Prostate gland (tissue), 2 donors: Measurements from ENCODE around the gene ZNF143. TPM values are rescaled to one million over a fixed set of nuclear protein-coding genes. Genes with fewer than 3 reads are reported as not detected.

Source experiments
- DNase-seq: peaks from one replicate; pipeline ENCODE4 v3.0.0-alpha.2; 2019; ENCODE audit warnings: low spot score
- H3K27ac ChIP-seq, 2 donors: fragments of 200-600 bp; sonication (generic); 2 replicates each; pipeline ENCODE4 v1.5.1; 2017 to 2019
- H3K27me3 ChIP-seq: fragments of 200-600 bp; sonication (generic); replicated peaks from 2 replicates; pipeline ENCODE4 v1.5.1; 2019; ENCODE audit not compliant: insufficient read depth
- H3K36me3 ChIP-seq, 2 donors: fragments of 200-600 bp; sonication (generic); 1 replicate in 1 of 2; 2 replicates in 1 of 2; pipeline versions ENCODE4 v1.5.1 to v1.8.1; 2017 to 2019
- H3K4me1 ChIP-seq: fragments of 200-600 bp; sonication (generic); replicated peaks from 2 replicates; pipeline ENCODE4 v1.5.1; 2019
- H3K4me3 ChIP-seq, 2 donors: fragments of 200-600 bp; sonication (generic); 2 replicates each; pipeline ENCODE4 v1.5.1; 2017 to 2019
- H3K9me3 ChIP-seq: fragments of 200-600 bp; sonication (generic); 2 replicates; pipeline ENCODE4 v1.5.1; 2017
- POLR2A ChIP-seq: fragments of 450-650 bp; IDR thresholded peaks from one replicate; pipeline ENCODE4 v1.6.1; 2016; ENCODE audit warnings: antibody characterized with exemption, mild to moderate bottlenecking
- POLR2AphosphoS5 ChIP-seq: sonication (generic); formaldehyde crosslinking; IDR thresholded peaks from one replicate; pipeline ENCODE4 v1.6.1; 2017; ENCODE audit warnings: antibody characterized with exemption
- WGBS: methylation state at CpG from one replicate; pipeline ENCODE4 v1.1.5; 2018; 5-methylcytosine and 5-hydroxymethylcytosine counted together
- intact Hi-C: fragments of 100-400 bp; cut with DNase I; formaldehyde crosslinking; loops from one replicate; pipeline ENCODE4 v1.14.2; 2022
- total RNA-seq, 2 donors: library from RNA; depleted of rRNA; stranded (reverse); fragments of >200 nt; gene quantifications; one replicate each; pipeline ENCODE4 v1.1.0, GENCODE V29; 2016
- TF ChIP-seq, protein P1 (sequence below), 4 experiments: fragments of 200-600 bp in 2 of 4; fragments of 450-650 bp in 2 of 4; sonication (generic) in 2 of 4; IDR thresholded peaks; 1 replicate in 3 of 4; 2 replicates in 1 of 4; pipeline ENCODE4 v1.5.1; 2016 to 2019; ENCODE audit warnings: antibody characterized with exemption in 4 of 4, mild to moderate bottlenecking in 2 of 4, moderate library complexity in 2 of 4

The ZNF143 gene
- total RNA-seq, 2 donors from 2014 or later, result 15.5 to 41.1 TPM

DNA sequence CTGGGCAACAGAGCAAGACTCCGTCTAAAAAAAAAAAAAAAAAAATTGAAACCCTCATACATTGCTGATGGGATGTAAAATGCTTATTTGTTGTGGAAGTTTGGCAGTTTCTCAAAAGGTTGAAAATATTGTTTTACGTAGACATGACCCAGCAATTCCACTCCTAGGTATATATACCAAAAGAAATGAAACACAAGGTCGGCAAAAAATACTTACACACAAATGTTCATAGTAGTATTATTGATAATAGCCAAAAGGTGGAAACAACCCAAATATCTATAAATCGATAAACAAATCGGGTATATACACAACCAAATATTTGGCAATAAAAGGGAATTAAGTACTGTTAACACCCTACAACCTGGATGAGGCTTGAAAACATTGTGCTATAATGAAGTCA is 5.1 kb upstream of the ZNF143 start:
- H3K4me1 ChIP-seq, result no peaks in the 10 kb centered on the region
- intact Hi-C loops, result no loop called here
- no peak overlapping the region for H3K27ac ChIP-seq
- no peaks in the 10 kb centered on the region for H3K36me3 ChIP-seq
- no peak for TF ChIP-seq POLR2AphosphoS5
- TF ChIP-seq, protein P1, sequence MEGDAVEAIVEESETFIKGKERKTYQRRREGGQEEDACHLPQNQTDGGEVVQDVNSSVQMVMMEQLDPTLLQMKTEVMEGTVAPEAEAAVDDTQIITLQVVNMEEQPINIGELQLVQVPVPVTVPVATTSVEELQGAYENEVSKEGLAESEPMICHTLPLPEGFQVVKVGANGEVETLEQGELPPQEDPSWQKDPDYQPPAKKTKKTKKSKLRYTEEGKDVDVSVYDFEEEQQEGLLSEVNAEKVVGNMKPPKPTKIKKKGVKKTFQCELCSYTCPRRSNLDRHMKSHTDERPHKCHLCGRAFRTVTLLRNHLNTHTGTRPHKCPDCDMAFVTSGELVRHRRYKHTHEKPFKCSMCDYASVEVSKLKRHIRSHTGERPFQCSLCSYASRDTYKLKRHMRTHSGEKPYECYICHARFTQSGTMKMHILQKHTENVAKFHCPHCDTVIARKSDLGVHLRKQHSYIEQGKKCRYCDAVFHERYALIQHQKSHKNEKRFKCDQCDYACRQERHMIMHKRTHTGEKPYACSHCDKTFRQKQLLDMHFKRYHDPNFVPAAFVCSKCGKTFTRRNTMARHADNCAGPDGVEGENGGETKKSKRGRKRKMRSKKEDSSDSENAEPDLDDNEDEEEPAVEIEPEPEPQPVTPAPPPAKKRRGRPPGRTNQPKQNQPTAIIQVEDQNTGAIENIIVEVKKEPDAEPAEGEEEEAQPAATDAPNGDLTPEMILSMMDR (IDR thresholded peaks at IDR 0.05), result no peak
- no peak for TF ChIP-seq POLR2A
- H3K4me3 ChIP-seq, result no peak overlapping the region
- DNase-seq, result no peak
- WGBS, result 92% methylated on average over 5 of the region's 5 CpGs
- H3K27me3 ChIP-seq, result no peaks in the 10 kb centered on the region
- H3K9me3 ChIP-seq, result no peaks in the 10 kb centered on the region

DNA sequence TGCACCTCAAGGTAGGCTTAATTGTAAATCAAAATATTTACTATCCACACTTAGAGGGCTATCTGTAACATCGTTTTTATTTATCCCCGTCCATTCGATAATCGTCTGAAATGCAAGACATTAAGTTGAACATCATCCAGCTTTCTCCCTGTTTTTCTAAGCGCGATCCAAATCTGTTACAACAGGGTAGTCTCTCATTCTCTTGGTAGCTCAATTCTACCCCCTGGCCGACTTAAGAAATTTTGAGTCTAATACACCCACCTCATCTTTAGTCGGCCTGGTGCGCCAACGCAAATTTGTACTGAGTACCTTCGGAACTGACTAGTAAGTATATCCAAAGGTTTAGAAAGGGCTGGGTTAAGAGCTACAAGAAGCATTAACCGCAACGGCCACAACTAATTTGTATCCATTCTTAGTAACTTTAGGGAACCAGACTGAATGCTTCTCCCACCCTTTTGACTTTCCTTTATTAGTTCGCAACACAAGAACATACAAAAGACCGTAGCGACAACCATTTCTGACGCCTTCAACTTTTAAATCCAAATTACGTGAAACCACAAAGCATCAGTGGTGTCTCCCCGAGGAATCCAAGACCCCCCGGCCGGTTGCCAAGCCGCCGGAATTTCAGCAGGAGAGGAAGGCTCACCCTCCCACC is 1.0 kb upstream of the ZNF143 start:
- peak overlapping the region; percentile 96 to 99 for H3K27ac ChIP-seq
- under 1% methylated on average over 23 of the region's 23 CpGs for WGBS
- H3K4me1 ChIP-seq, result no peaks in the 10 kb centered on the region
- H3K4me3 ChIP-seq, result peak overlapping the region; percentile 82 to 95
- intact Hi-C loops, result loop anchor here (2.0 to 10.0 kb wide), 2 partner anchors 145 to 153 kb away; partner anchors contain the start of gene TMEM41B
- DNase-seq, result peak; percentile 12
- no peaks in the 10 kb centered on the region for H3K27me3 ChIP-seq
- no peaks in the 10 kb centered on the region for H3K36me3 ChIP-seq
- TF ChIP-seq, protein P1 (IDR thresholded peaks at IDR 0.05), result no peak
- TF ChIP-seq POLR2A, result no peak
- no peak for TF ChIP-seq POLR2AphosphoS5
- H3K9me3 ChIP-seq, result no peaks in the 10 kb centered on the region

DNA sequence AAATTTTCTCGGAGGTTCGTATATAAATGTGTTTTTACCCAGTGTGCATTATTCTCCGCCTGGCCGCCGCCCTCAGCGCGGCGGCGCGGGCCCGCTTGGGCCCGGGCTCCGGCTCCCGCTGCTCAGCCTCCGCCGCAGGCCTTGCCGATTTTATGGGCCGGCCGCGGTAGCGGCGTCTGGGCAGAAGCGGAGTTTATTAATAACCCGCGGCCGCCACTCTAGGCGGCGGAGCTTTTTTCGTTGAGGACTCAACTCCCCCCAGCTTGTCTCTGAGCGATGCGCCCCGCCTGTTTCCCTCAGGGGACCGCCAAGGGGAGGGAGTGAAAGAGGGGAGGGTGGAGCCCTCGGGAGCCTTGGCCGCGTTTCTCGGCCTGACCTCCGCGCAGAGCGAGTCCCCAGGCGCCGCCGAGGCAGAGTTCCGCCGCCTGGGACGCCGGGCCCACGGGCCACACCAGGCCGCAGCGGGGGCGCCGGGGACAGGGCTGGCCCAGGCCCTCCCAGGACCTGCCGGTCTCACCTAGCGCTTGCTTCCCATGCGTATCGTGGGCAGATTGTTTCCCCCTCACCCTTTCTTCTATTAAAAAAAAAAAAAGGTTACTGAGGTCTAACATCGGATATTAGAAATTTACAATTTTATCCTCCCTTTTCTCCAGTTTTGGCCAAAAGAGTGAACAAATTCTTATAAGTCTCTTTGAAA is 399 bp downstream of the ZNF143 start:
- DNase-seq, result peak; percentile 81
- peak overlapping the region; percentile 99 to 100 for H3K27ac ChIP-seq
- H3K36me3 ChIP-seq, result no peaks in the 10 kb centered on the region
- peak; percentile 64 for TF ChIP-seq POLR2A
- TF ChIP-seq, protein P1 (IDR thresholded peaks at IDR 0.05), result peak in 1 of 4 experiments; percentile 7
- no peak for TF ChIP-seq POLR2AphosphoS5
- H3K27me3 ChIP-seq, result no peaks in the 10 kb centered on the region
- under 1% methylated on average over 57 of the region's 57 CpGs for WGBS
- no peaks in the 10 kb centered on the region for H3K4me1 ChIP-seq
- intact Hi-C loops, result loop anchor here (2.0 to 10.0 kb wide), 2 partner anchors 146 to 152 kb away; partner anchors contain the start of gene TMEM41B
- H3K4me3 ChIP-seq, result peak overlapping the region; percentile 72 to 95
- no peaks in the 10 kb centered on the region for H3K9me3 ChIP-seq

DNA sequence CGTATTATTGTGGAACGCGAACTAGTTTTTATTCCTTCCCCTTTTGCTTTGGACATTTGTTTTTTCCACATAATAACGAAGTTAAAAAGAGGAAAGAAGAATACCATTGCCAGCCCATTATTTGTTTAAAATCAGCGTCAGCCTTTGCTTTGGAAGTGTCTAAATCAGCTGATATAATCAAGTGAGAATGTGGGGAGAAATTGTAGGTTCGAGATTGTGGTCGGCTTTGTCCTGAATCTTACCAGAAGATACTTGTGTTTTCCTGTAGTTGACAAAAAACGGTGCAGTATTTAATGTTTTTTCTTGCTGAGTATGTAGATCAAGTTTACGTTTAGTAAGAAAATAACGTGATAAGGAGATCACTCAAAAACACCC is 935 bp downstream of the ZNF143 start:
- no peaks in the 10 kb centered on the region for H3K36me3 ChIP-seq
- H3K4me1 ChIP-seq, result no peaks in the 10 kb centered on the region
- peak overlapping the region; percentile 99 to 100 for H3K27ac ChIP-seq
- H3K27me3 ChIP-seq, result no peaks in the 10 kb centered on the region
- TF ChIP-seq POLR2AphosphoS5, result no peak
- TF ChIP-seq, protein P1 (IDR thresholded peaks at IDR 0.05), result no peak
- TF ChIP-seq POLR2A, result no peak
- no peak for DNase-seq
- H3K4me3 ChIP-seq, result peak overlapping the region; percentile 72 to 95
- H3K9me3 ChIP-seq, result no peaks in the 10 kb centered on the region
- intact Hi-C loops, result loop anchor here (2.0 to 10.0 kb wide), 2 partner anchors 147 to 151 kb away; partner anchors contain the start of gene TMEM41B
- 1% methylated on average over 10 of the region's 10 CpGs for WGBS
